H9 (cell line): ENCODE data around the gene FNIP1. TPM values are rescaled to one million over a fixed set of nuclear protein-coding genes. Genes with fewer than 3 reads are reported as not detected.

Experiments used
- DNase-seq: peaks from one replicate; pipeline ENCODE4 v3.0.0-alpha.2; 2017
- H2AFZ ChIP-seq: one replicate; pipeline ENCODE4 v1.6.1; 2013; ENCODE audit warnings: mild to moderate bottlenecking, low read length, control low read depth, moderate library complexity
- H2AK5ac ChIP-seq: 2 replicates; pipeline ENCODE4 v1.6.1; 2013; ENCODE audit warnings: low read length, control low read depth, mixed read lengths; ENCODE audit not compliant: insufficient read length
- H2BK120ac ChIP-seq: one replicate; pipeline ENCODE4 v1.6.1; 2013; ENCODE audit warnings: low read depth, mild to moderate bottlenecking, low read length, control low read depth, inconsistent platforms; ENCODE audit not compliant: poor library complexity, severe bottlenecking
- H2BK12ac ChIP-seq: 2 replicates; pipeline ENCODE4 v1.6.1; 2013; ENCODE audit warnings: low read length, control low read depth, mixed read lengths, low read depth; ENCODE audit not compliant: insufficient read length
- H2BK15ac ChIP-seq: 2 replicates; pipeline ENCODE4 v1.6.1; 2013; ENCODE audit warnings: low read depth, low read length, control low read depth
- H2BK20ac ChIP-seq: one replicate; pipeline ENCODE4 v1.6.1; 2013; ENCODE audit warnings: low read depth, mild to moderate bottlenecking, low read length, control low read depth, inconsistent platforms; ENCODE audit not compliant: poor library complexity, severe bottlenecking
- H2BK5ac ChIP-seq: 2 replicates; pipeline ENCODE4 v1.6.1; 2013; ENCODE audit warnings: low read length, control low read depth, mixed read lengths; ENCODE audit not compliant: insufficient read length
- H3K14ac ChIP-seq: 2 replicates; pipeline ENCODE4 v1.6.1; 2013; ENCODE audit warnings: low read length, control low read depth; ENCODE audit not compliant: insufficient read depth
- H3K18ac ChIP-seq: 2 replicates; pipeline ENCODE4 v1.6.1; 2013; ENCODE audit warnings: low read depth, mild to moderate bottlenecking, mixed read lengths, low read length, control low read depth; ENCODE audit not compliant: insufficient read length
- H3K23ac ChIP-seq: 2 replicates; pipeline ENCODE4 v1.6.1; 2013; ENCODE audit warnings: low read length, control low read depth, mixed read lengths, low read depth; ENCODE audit not compliant: insufficient read length
- H3K23me2 ChIP-seq: 2 replicates; pipeline ENCODE4 v1.6.1; 2013; ENCODE audit warnings: low read depth, mild to moderate bottlenecking, mixed read lengths, low read length, control low read depth; ENCODE audit not compliant: insufficient read length, poor library complexity, severe bottlenecking
- H3K27ac ChIP-seq: 2 replicates; pipeline ENCODE4 v1.5.1; 2013; ENCODE audit warnings: low read length, control low read depth, mixed read lengths, low read depth; ENCODE audit not compliant: insufficient read length
- H3K27me3 ChIP-seq: 2 replicates; pipeline ENCODE4 v1.6.1; 2013; ENCODE audit warnings: low read length, control low read depth, inconsistent platforms; ENCODE audit not compliant: insufficient read depth
- H3K4ac ChIP-seq: 2 replicates; pipeline ENCODE4 v1.6.1; 2013; ENCODE audit warnings: low read depth, mild to moderate bottlenecking, control low read depth, inconsistent platforms, low read length, moderate library complexity
- H3K4me1 ChIP-seq: 2 replicates; pipeline ENCODE4 v1.6.1; 2013; ENCODE audit warnings: low read length, control low read depth, inconsistent platforms; ENCODE audit not compliant: insufficient read depth
- H3K4me2 ChIP-seq: 2 replicates; pipeline ENCODE4 v1.6.1; 2013; ENCODE audit warnings: low read length, control low read depth, mixed read lengths; ENCODE audit not compliant: insufficient read length, insufficient read depth
- H3K56ac ChIP-seq: 2 replicates; pipeline ENCODE4 v1.6.1; 2013; ENCODE audit warnings: low read depth, mild to moderate bottlenecking, mixed read lengths, low read length, control low read depth; ENCODE audit not compliant: insufficient read length
- H3K79me1 ChIP-seq: 2 replicates; pipeline ENCODE4 v1.6.1; 2013; ENCODE audit warnings: low read depth, mild to moderate bottlenecking, moderate library complexity, low read length, control low read depth, inconsistent platforms; ENCODE audit not compliant: insufficient read depth, poor library complexity, severe bottlenecking
- H3K79me2 ChIP-seq: 2 replicates; pipeline ENCODE4 v1.6.1; 2013; ENCODE audit warnings: low read length, control low read depth, inconsistent platforms; ENCODE audit not compliant: insufficient read depth
- H3K9ac ChIP-seq: 2 replicates; pipeline ENCODE4 v1.6.1; 2013; ENCODE audit warnings: low read length, control low read depth, mixed read lengths; ENCODE audit not compliant: insufficient read length; ENCODE audit errors: extremely low read depth
- H3K9me3 ChIP-seq: one replicate; pipeline ENCODE4 v1.6.1; 2013; ENCODE audit warnings: low read depth, low read length, inconsistent platforms; ENCODE audit not compliant: control insufficient read depth
- H3T11ph ChIP-seq: one replicate; pipeline ENCODE4 v1.6.1; 2013; ENCODE audit warnings: mild to moderate bottlenecking, low read length, control low read depth, inconsistent platforms
- H4K20me1 ChIP-seq: one replicate; pipeline ENCODE4 v1.6.1; 2013; ENCODE audit not compliant: control insufficient read depth, insufficient read length, insufficient read depth
- H4K5ac ChIP-seq: 2 replicates; pipeline ENCODE4 v1.6.1; 2013; ENCODE audit warnings: low read depth, mild to moderate bottlenecking, mixed read lengths, low read length, control low read depth; ENCODE audit not compliant: insufficient read length
- H4K8ac ChIP-seq: replicated peaks from 2 replicates; pipeline ENCODE4 v1.6.1; 2013; ENCODE audit warnings: low read length, control low read depth, mixed read lengths, low read depth; ENCODE audit not compliant: insufficient read length
- H4K91ac ChIP-seq: 2 replicates; pipeline ENCODE4 v1.6.1; 2013; ENCODE audit warnings: low read depth, mild to moderate bottlenecking, moderate library complexity, mixed read lengths, low read length, control low read depth; ENCODE audit not compliant: insufficient read length
- H3K27ac Mint-ChIP-seq, 3 experiments: 2 replicates in 2 of 3; 3 replicates in 1 of 3; pipeline ENCODE4 v1.8.0; 2020 to 2021; ENCODE audit warnings: mixed read lengths in 3 of 3, mild to moderate bottlenecking in 1 of 3, moderate library complexity in 1 of 3
- H3K27me3 Mint-ChIP-seq: 2 replicates; pipeline ENCODE4 v1.8.0; 2021; ENCODE audit warnings: low read depth, mild to moderate bottlenecking, moderate library complexity, mixed read lengths
- H3K36me3 Mint-ChIP-seq, 3 experiments: 2 replicates in 2 of 3; 3 replicates in 1 of 3; pipeline ENCODE4 v1.8.0; 2020 to 2021; ENCODE audit warnings: low read depth in 3 of 3, mixed read lengths in 3 of 3; ENCODE audit not compliant: insufficient read depth in 1 of 3
- H3K4me1 Mint-ChIP-seq, 2 experiments: 2 replicates each; pipeline ENCODE4 v1.8.0; 2020; ENCODE audit warnings: mixed read lengths in 2 of 2
- H3K4me3 Mint-ChIP-seq, 2 experiments: 2 replicates in 1 of 2; 3 replicates in 1 of 2; pipeline ENCODE4 v1.8.0; 2020 to 2021; ENCODE audit warnings: mild to moderate bottlenecking in 2 of 2, mixed read lengths in 2 of 2, moderate library complexity in 1 of 2
- H3K9me3 Mint-ChIP-seq, 2 experiments: 2 replicates in 1 of 2; 3 replicates in 1 of 2; pipeline ENCODE4 v1.8.0; 2020; ENCODE audit warnings: mild to moderate bottlenecking in 2 of 2, mixed read lengths in 2 of 2, moderate library complexity in 1 of 2
- WGBS: extraction: QIAGEN DNeasy Blood & Tissue Kit; methylation state at CpG from one replicate; pipeline ENCODE4 v1.1.7; 2013; ENCODE audit warnings: missing lambda C conversion rate, low lambda C conversion rate, mixed read lengths; ENCODE audit not compliant: insufficient read length; ENCODE audit errors: extremely low coverage; 5-methylcytosine and 5-hydroxymethylcytosine counted together
- total RNA-seq: library from RNA; stranded (reverse); gene quantifications from 2 replicates; pipeline ENCODE4 v1.2.1, GENCODE V29; 2021
- TF ChIP-seq, protein P1 (sequence below): fragments of 200-600 bp; sonication (generic); conservative IDR thresholded peaks from 3 replicates; pipeline ENCODE4 v1.8.0; 2021; ENCODE audit warnings: antibody characterized with exemption, mild to moderate bottlenecking

The FNIP1 gene
- total RNA-seq, 1 experiment from 2014 or later, result 13.4 TPM

DNA sequence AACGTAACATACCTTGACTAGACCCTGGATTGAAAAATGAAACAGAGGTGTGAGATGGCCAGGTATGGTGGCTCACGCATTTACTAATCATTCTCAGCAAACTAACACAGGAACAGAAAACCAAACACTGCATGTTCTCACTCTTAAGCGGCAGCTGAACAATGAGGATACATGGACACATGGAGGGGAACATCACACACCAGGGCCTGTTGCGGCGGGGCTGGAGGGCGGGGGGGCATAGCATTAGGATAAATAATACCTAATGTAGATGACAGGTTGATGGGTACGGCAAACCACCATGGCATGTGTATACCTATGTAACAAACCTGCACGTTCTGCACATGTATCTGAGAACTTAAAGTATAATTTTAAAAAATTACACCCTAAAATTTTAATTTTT is 177.7 kb downstream of the FNIP1 start:
- H3K27me3 Mint-ChIP-seq, result no peaks in the 10 kb centered on the region
- H3K23me2 ChIP-seq, result no peaks in the 10 kb centered on the region
- no peak overlapping the region for H3K4me3 Mint-ChIP-seq
- H4K5ac ChIP-seq, result no peak overlapping the region
- no peaks in the 10 kb centered on the region; a peak in 1 of 7 replicates for H3K36me3 Mint-ChIP-seq
- no peaks in the 10 kb centered on the region for H3K27me3 ChIP-seq
- no CpG with 5 or more reads among the region's 8 CpGs for WGBS
- H3K4me1 Mint-ChIP-seq, result peaks cover 13 to 14% of the 10 kb centered on the region in 2 experiments
- no peak overlapping the region for H2BK120ac ChIP-seq
- no peak overlapping the region for H3K18ac ChIP-seq
- no peak overlapping the region for H3K4ac ChIP-seq
- peaks cover 5% of the 10 kb centered on the region for H3K79me1 ChIP-seq
- no peak overlapping the region for H3K56ac ChIP-seq
- peak overlapping the region in 1 of 3 experiments; percentile 21; a peak in 1 of 7 replicates for H3K27ac Mint-ChIP-seq
- peaks cover 9% of the 10 kb centered on the region; the same call in 1 of the 2 replicates for H3K79me2 ChIP-seq
- H2BK12ac ChIP-seq, result no peak overlapping the region
- H4K8ac ChIP-seq, result no peak overlapping the region
- DNase-seq, result no peak
- H2BK5ac ChIP-seq, result no peak overlapping the region
- no peak overlapping the region for H3K9ac ChIP-seq
- no peak overlapping the region for H2BK15ac ChIP-seq
- TF ChIP-seq, protein P1, sequence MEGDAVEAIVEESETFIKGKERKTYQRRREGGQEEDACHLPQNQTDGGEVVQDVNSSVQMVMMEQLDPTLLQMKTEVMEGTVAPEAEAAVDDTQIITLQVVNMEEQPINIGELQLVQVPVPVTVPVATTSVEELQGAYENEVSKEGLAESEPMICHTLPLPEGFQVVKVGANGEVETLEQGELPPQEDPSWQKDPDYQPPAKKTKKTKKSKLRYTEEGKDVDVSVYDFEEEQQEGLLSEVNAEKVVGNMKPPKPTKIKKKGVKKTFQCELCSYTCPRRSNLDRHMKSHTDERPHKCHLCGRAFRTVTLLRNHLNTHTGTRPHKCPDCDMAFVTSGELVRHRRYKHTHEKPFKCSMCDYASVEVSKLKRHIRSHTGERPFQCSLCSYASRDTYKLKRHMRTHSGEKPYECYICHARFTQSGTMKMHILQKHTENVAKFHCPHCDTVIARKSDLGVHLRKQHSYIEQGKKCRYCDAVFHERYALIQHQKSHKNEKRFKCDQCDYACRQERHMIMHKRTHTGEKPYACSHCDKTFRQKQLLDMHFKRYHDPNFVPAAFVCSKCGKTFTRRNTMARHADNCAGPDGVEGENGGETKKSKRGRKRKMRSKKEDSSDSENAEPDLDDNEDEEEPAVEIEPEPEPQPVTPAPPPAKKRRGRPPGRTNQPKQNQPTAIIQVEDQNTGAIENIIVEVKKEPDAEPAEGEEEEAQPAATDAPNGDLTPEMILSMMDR, result no peak
- no peak overlapping the region for H3K4me2 ChIP-seq
- H3K27ac ChIP-seq, result no peak overlapping the region
- H3K9me3 ChIP-seq, result no peaks in the 10 kb centered on the region
- H4K20me1 ChIP-seq, result no peaks in the 10 kb centered on the region
- H3K9me3 Mint-ChIP-seq, result no peaks in the 10 kb centered on the region
- no peak overlapping the region for H2AK5ac ChIP-seq
- H3K23ac ChIP-seq, result no peak overlapping the region
- H2AFZ ChIP-seq, result no peak overlapping the region
- no peak overlapping the region for H4K91ac ChIP-seq
- no peak overlapping the region for H3T11ph ChIP-seq
- H3K4me1 ChIP-seq, result no peaks in the 10 kb centered on the region; the same call in 1 of the 2 replicates
- H2BK20ac ChIP-seq, result no peak overlapping the region
- H3K14ac ChIP-seq, result no peak overlapping the region
